ENCODE measurements around the gene CTXN3.

DNA sequence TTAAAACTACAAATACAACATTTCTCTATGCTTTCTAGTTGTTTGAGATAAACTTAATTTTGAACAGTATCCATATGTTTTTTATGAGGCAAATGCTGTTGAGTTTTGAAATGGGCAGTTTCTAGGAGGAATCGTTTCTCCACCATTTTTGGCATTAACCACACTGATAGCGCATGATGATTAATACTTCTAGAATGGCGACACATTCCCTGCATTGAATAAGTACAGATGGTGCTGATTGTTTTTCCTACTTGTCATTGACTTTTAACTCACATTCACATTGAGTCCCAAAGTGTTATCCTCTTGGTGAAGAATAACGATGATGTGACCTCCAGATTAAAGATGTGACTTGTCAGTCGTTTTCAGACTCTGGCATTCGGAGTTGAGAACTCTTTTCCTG lies 47.8 kb downstream of the CTXN3 start:
- TF ChIP-seq, protein P1, sequence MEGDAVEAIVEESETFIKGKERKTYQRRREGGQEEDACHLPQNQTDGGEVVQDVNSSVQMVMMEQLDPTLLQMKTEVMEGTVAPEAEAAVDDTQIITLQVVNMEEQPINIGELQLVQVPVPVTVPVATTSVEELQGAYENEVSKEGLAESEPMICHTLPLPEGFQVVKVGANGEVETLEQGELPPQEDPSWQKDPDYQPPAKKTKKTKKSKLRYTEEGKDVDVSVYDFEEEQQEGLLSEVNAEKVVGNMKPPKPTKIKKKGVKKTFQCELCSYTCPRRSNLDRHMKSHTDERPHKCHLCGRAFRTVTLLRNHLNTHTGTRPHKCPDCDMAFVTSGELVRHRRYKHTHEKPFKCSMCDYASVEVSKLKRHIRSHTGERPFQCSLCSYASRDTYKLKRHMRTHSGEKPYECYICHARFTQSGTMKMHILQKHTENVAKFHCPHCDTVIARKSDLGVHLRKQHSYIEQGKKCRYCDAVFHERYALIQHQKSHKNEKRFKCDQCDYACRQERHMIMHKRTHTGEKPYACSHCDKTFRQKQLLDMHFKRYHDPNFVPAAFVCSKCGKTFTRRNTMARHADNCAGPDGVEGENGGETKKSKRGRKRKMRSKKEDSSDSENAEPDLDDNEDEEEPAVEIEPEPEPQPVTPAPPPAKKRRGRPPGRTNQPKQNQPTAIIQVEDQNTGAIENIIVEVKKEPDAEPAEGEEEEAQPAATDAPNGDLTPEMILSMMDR (IDR thresholded peaks at IDR 0.05), result no peak
- TF ChIP-seq ZFX (IDR thresholded peaks at IDR 0.05; ENCODE audit: borderline replicate concordance), result no peak
